CD14-positive monocyte (primary cell): ENCODE measurements around the gene KRTAP10-6. TPM values are rescaled to one million over a fixed set of nuclear protein-coding genes. Genes with fewer than 3 reads are reported as not detected.
"Not testable (repeated sequence)": the region's sequence is repeated elsewhere in the genome, so short reads cannot be mapped to it uniquely, and the experiment has no call there.

Source experiments
- DNase-seq, 3 donors: peaks; one replicate each; pipeline ENCODE4 v3.0.0-alpha.2; 2011 to 2022
- H2AFZ ChIP-seq: 2 replicates; pipeline ENCODE4 v1.6.0; 2012; ENCODE audit warnings: mild to moderate bottlenecking, low read depth, low read length, inconsistent platforms; ENCODE audit not compliant: insufficient read depth, poor library complexity, severe bottlenecking
- H3K27ac ChIP-seq, 2 donors: 1 replicate in 1 of 2; 2 replicates in 1 of 2; pipeline ENCODE4 v1.5.1; 2012 to 2013; ENCODE audit warnings: low read length in 2 of 2, control low read depth in 1 of 2, inconsistent platforms in 1 of 2, low read depth in 1 of 2, mild to moderate bottlenecking in 1 of 2
- H3K27me3 ChIP-seq, 2 donors: one replicate each; pipeline versions ENCODE4 v1.6.0 to v1.6.1; 2011 to 2013; ENCODE audit warnings: low read length in 2 of 2; ENCODE audit not compliant: control insufficient read depth in 2 of 2, insufficient read depth in 2 of 2
- H3K36me3 ChIP-seq, 2 donors: replicated peaks in 1 of 2; 1 replicate in 1 of 2; 2 replicates in 1 of 2; pipeline versions ENCODE4 v1.5.1 to v1.6.1; 2012 to 2013; ENCODE audit warnings: low read length in 2 of 2, control low read depth in 1 of 2, inconsistent platforms in 1 of 2, mild to moderate bottlenecking in 1 of 2; ENCODE audit not compliant: insufficient read depth in 2 of 2, control insufficient read depth in 1 of 2
- H3K4me1 ChIP-seq, 2 donors: 1 replicate in 1 of 2; 2 replicates in 1 of 2; pipeline versions ENCODE4 v1.5.1 to v1.6.1; 2012 to 2013; ENCODE audit warnings: low read length in 2 of 2, control low read depth in 1 of 2, inconsistent platforms in 1 of 2, mild to moderate bottlenecking in 1 of 2, moderate library complexity in 1 of 2; ENCODE audit not compliant: insufficient read depth in 2 of 2, control insufficient read depth in 1 of 2
- H3K4me2 ChIP-seq: replicated peaks from 2 replicates; pipeline ENCODE3; 2012; ENCODE audit warnings: low read length, moderate library complexity, mild to moderate bottlenecking; ENCODE audit not compliant: poor library complexity, severe bottlenecking; ENCODE audit errors: extremely low read depth
- H3K4me3 ChIP-seq, 3 experiments: fragments of 200-600 bp in 1 of 3; sonication (generic) in 1 of 3; replicated peaks in 1 of 3; 1 replicate in 2 of 3; 2 replicates in 1 of 3; pipeline ENCODE4 v1.5.1; 2011 to 2013; ENCODE audit warnings: low read length in 3 of 3, mild to moderate bottlenecking in 3 of 3, control low read depth in 2 of 3, low read depth in 2 of 3, inconsistent platforms in 1 of 3, moderate library complexity in 1 of 3
- H3K79me2 ChIP-seq: 2 replicates; pipeline ENCODE4 v1.6.0; 2012; ENCODE audit warnings: mild to moderate bottlenecking, control low read depth, inconsistent platforms, low read length, moderate library complexity; ENCODE audit not compliant: insufficient read depth
- H3K9ac ChIP-seq: 2 replicates; pipeline ENCODE4 v1.6.0; 2017; ENCODE audit warnings: low read length, mild to moderate bottlenecking; ENCODE audit not compliant: insufficient read depth, poor library complexity, severe bottlenecking
- H3K9me3 ChIP-seq, 2 donors: replicated peaks in 1 of 2; 1 replicate in 1 of 2; 2 replicates in 1 of 2; pipeline versions ENCODE4 v1.5.1 to v1.6.1; 2012 to 2013; ENCODE audit warnings: low read length in 2 of 2, control low read depth in 1 of 2; ENCODE audit not compliant: control insufficient read depth in 1 of 2, insufficient read depth in 1 of 2
- H4K20me1 ChIP-seq: 2 replicates; pipeline ENCODE4 v1.6.0; 2012; ENCODE audit warnings: mild to moderate bottlenecking, low read length, control low read depth, moderate library complexity; ENCODE audit not compliant: insufficient read depth
- H3K27ac Mint-ChIP-seq, 7 donors: one replicate each; pipeline ENCODE4 v1.8.0; 2020; ENCODE audit warnings: mild to moderate bottlenecking in 7 of 7, mixed read lengths in 7 of 7, moderate library complexity in 6 of 7, inconsistent platforms in 2 of 7
- H3K27me3 Mint-ChIP-seq, 3 donors: one replicate each; pipeline ENCODE4 v1.8.0; 2021 to 2022; ENCODE audit warnings: low read depth in 3 of 3, mild to moderate bottlenecking in 3 of 3, mixed read lengths in 3 of 3, moderate library complexity in 3 of 3, inconsistent platforms in 1 of 3
- H3K36me3 Mint-ChIP-seq, 2 donors: one replicate each; pipeline ENCODE4 v1.8.0; 2020; ENCODE audit warnings: mixed read lengths in 2 of 2, inconsistent platforms in 1 of 2, mild to moderate bottlenecking in 1 of 2
- H3K4me1 Mint-ChIP-seq: one replicate; pipeline ENCODE4 v1.8.0; 2020; ENCODE audit warnings: mild to moderate bottlenecking, mixed read lengths
- H3K4me3 Mint-ChIP-seq, 2 donors: one replicate each; pipeline ENCODE4 v1.8.0; 2020; ENCODE audit warnings: mild to moderate bottlenecking in 2 of 2, mixed read lengths in 2 of 2, moderate library complexity in 1 of 2
- H3K9me3 Mint-ChIP-seq, 7 donors: one replicate each; pipeline ENCODE4 v1.8.0; 2020 to 2022; ENCODE audit warnings: mixed read lengths in 7 of 7, mild to moderate bottlenecking in 6 of 7, moderate library complexity in 6 of 7, inconsistent platforms in 2 of 7
- CTCF ChIP-seq: fragments of 200-600 bp; IDR thresholded peaks from one replicate; pipeline ENCODE4 v1.8.0; 2022; ENCODE audit warnings: antibody characterized with exemption, mild to moderate bottlenecking
- WGBS: methylation state at CpG from one replicate; pipeline ENCODE4 v1.1.5; 2013; ENCODE audit warnings: missing lambda C conversion rate; ENCODE audit not compliant: insufficient coverage; 5-methylcytosine and 5-hydroxymethylcytosine counted together
- intact Hi-C, 2 donors: fragments of 100-400 bp; cut with micrococcal nuclease; formaldehyde crosslinking; loops; one replicate each; pipeline versions ENCODE4 v1.15.0 to v1.15.1; 2023
- polyA plus RNA-seq, 3 donors: library from polyadenylated mRNA; depleted of rRNA in 1 of 3; unstranded in 2 of 3; stranded (reverse) in 1 of 3; fragments of 300-500 nt in 2 of 3; fragments of >200 nt in 1 of 3; fragmentation: Illumina TruSeq in 2 of 3; gene quantifications; 1 replicate in 2 of 3; 2 replicates in 1 of 3; pipeline ENCODE4 v1.2.3, GENCODE V29; 2012 to 2021

The KRTAP10-6 gene
- polyA plus RNA-seq, 3 donors = not detected

GRCh38 chr21:44600118-44600978, 8.0 kb upstream of the KRTAP10-6 start, which contains the start of gene KRTAP10-7:
Gene KRTAP10-7 (plus strand): TSS chr21:44600597. CDS start chr21:44600622, 25 bp downstream.
- H3K9me3 Mint-ChIP-seq = peaks cover 0 to 11% (median 6%) of the 10 kb centered on the region in 7 donors
- H3K4me1 Mint-ChIP-seq, H3K27me3 ChIP-seq, H3K27ac Mint-ChIP-seq, H3K4me1 ChIP-seq, H3K27me3 Mint-ChIP-seq, H3K9me3 ChIP-seq, H3K36me3 ChIP-seq, H3K36me3 Mint-ChIP-seq, H3K4me2 ChIP-seq, H3K4me3 Mint-ChIP-seq, intact Hi-C loops, H4K20me1 ChIP-seq, H3K9ac ChIP-seq, H3K27ac ChIP-seq, H3K4me3 ChIP-seq, DNase-seq, H2AFZ ChIP-seq, H3K79me2 ChIP-seq: not testable (repeated sequence)
- WGBS = 82% methylated on average over 12 of the region's 23 CpGs

- H4K20me1 ChIP-seq = no peaks in the 10 kb centered on the region
- H3K27me3 Mint-ChIP-seq = peaks cover 5 to 6% (median 6%) of the 10 kb centered on the region in 3 donors
- H3K9me3 ChIP-seq = peaks cover 0 to 3% of the 10 kb centered on the region in 2 donors
- no peak overlapping the region for H3K4me3 Mint-ChIP-seq
- H3K4me3 ChIP-seq = no peak overlapping the region
- intact Hi-C loops = no loop called here
- H3K79me2 ChIP-seq = no peaks in the 10 kb centered on the region
- 86% methylated on average over 5 of the region's 8 CpGs for WGBS
- no peaks in the 10 kb centered on the region for H3K36me3 Mint-ChIP-seq
- no peak overlapping the region for H3K4me2 ChIP-seq
- no peak overlapping the region for H2AFZ ChIP-seq
- no peak overlapping the region for H3K27ac ChIP-seq
- H3K27me3 ChIP-seq = no peaks in the 10 kb centered on the region
- H3K9ac ChIP-seq = no peak overlapping the region
- no peaks in the 10 kb centered on the region for H3K36me3 ChIP-seq
- no peaks in the 10 kb centered on the region for H3K4me1 ChIP-seq
- DNase-seq = no peak
- peaks cover 0 to 11% (median 5%) of the 10 kb centered on the region in 7 donors for H3K9me3 Mint-ChIP-seq
- H3K4me1 Mint-ChIP-seq = no peaks in the 10 kb centered on the region
- no peak for TF ChIP-seq CTCF
- no peak overlapping the region for H3K27ac Mint-ChIP-seq
Observed at GRCh38 chr21:44599264-44600029, 7.1 kb upstream of the KRTAP10-6 start.
